Measurements from ENCODE around the gene KBTBD7.

- TF ChIP-seq CTCF (IDR thresholded peaks at IDR 0.05 in 2 of 3, conservative IDR thresholded peaks at IDR 0.05 in 1 of 3; ENCODE audit: borderline replicate concordance in 1 of 3, insufficient read depth in 1 of 3, low read depth in 2 of 3, low read length in 2 of 3) (no peak), REST (IDR thresholded peaks at IDR 0.05; ENCODE audit: low read depth) (no peak), SP1 (IDR thresholded peaks at IDR 0.05; ENCODE audit: low read depth) (no peak), EZH2 (IDR thresholded peaks at IDR 0.05) (no peak)
Measured at GRCh38 chr13:41213316-41213715, 18.9 kb upstream of the KBTBD7 start.

All from HCT116 (cell line).